Stimulated activated CD8-positive, alpha-beta memory T cell treated with anti-CD3 and anti-CD28 coated beads, Interleukin-15, amount 100 ng/mL, for 1 hour (primary cell): ENCODE results near the gene DAAM2.

Experiments
- DNase-seq: peaks from one replicate; pipeline ENCODE4 v3.0.0-alpha.2; 2020; ENCODE audit warnings: low read depth

DAAM2 gene

DNA sequence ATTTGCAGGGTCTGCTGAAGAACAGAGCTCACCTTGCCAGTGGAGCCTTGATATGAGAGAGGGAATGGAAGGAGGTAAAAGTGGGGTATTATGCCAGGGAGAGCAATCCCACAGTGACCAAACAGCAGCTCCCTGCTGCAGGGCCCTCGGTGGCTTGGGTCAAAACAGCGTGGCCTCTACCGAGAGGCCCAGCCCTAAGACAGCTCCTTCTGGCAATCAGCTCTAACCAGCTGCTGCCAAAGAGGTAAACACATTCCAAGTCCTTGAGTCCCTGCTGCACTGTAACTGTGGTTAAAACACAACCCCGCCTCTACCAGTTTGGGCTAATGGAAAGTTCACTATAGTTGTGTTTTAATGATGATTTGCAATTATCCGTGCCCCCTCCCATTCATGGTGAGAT is 1.4 kb upstream of the DAAM2 start:
- DNase-seq, result no peak

DNA sequence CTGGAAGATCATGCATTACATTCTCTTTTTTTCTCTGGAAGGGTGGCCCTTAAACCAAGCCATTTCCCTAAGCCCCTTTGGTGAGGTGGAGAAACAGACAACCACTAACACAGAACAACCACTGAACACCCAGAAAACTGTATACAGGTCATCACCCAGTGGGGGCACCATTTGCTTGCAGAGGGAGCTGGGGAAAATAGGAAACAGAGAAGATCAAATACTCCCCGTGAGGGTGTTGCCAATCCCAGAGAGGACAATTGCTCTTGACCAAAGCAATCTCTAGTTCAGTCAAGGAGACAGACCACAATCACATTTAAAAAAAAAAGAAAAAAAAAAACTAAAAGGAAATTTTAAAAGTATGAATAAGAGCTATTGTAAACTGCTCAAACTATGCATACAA is 865 bp upstream of the DAAM2 start:
- DNase-seq, result no peak

DNA sequence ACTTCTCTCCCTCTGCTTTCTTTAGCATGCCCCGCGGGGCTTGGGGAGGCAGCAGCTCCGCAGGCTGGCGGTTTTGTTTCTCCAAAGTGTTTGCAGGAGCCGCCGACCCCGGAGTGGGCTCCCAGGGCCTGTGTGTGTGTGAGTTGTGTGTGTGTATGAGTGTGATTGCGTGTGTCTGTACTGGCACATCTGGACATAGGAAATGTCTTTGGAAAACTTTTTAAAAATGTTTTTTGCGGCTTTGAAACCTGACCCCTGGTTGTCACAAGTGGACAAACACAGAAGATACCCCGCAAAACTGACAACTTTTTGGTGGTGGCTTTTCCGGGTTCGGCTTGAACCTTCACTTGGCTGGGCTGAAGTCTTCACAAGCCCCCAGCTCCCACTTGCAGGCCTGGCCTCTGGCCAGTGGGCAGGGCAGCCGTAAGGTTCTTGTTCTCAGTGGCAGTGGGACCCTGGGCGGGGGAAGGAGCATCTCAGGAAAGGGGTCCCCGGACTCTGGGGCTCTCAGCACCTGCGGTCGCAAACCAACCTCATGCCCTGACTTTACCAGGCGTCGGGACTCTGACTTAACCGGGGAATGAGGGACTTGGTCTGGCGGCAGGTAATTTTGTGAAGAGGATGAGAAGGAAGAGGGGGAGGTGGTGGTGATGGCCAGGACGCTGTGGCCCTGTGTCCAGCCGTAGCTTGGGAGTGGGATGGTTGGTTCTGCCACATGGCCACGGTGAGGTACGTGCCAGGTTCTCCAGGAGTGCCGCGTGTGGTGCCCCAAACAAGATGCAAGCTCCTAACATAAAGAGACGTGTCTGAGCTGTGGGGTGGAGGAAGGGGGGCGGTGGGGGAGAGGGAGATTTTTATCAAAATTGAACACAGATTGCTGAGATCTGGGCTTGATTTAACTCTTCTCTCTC is 619 bp downstream of the DAAM2 start:
- DNase-seq, result no peak

- DNase-seq, result no peak
Observed at GRCh38 chr6:39793516-39793915, 1.3 kb downstream of the DAAM2 start.

DNA sequence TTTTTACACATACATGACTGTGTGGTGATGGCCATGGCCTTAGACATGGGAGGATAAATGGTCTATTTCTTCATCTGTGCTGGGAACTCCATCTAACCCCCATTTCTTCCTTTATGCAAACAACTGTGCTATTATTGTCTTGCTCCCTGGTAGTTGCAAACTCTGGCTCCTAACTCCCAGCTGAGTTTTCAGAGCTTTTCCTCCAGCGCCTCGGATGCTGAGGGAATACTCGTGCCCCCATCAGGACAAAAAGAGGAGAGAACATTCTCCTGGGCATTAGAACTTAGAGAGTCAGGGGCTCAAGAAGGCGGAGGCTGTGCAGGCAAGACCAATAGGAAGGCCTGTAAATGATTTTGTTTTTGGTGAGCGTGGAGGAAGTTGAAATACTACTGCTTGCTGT is 2.1 kb downstream of the DAAM2 start:
- DNase-seq, result no peak

GRCh38 chr6:39797751-39798150 is 5.6 kb downstream of the DAAM2 start:
- no peak for DNase-seq

DNA sequence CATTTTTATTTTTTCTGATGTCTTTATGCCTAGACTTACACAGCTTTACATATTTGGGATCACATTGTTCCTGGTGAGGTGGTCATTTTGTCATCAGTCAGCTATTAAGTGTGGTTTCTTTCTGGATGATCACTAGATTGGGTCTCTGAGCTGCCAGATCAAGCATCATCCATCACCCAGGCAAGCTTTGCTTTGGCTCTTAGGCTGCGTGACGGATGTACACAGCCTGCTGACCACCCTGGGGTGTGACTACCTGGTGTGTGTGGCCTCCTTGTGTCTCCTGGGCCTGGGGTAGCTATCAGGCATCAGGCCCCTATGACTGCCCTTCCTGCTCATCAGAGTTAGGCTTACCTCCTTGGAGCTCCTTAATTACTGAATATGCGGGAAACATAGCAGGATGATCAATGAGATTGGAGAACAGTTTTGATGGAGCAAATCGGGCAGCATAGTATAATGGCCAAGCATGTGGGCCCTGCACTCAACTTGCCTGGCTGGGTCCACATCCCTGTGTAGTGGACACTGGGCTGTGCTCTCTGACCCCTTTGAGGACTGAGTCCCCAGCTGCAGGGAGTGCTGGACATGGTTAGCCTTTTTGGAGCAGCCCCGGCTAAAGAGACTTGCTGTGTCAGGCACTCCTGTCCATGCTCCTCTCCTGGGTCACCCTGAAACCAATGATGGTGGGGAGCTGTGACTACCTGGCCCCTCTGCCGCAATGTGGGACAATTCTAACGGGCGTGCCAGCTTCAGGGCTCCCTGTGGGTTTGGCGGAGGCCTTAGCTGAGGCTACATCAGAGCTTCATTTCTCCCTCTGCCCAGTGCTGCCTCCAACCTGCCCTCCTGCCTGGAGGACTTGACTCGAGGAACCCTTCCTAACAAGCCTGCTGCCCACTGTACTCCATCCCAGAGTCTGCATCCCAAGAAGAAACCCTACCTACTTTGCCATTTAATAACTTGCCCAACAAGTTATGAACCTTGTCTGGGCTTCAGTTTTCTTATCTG is 8.2 kb downstream of the DAAM2 start:
- DNase-seq, result no peak

DNA sequence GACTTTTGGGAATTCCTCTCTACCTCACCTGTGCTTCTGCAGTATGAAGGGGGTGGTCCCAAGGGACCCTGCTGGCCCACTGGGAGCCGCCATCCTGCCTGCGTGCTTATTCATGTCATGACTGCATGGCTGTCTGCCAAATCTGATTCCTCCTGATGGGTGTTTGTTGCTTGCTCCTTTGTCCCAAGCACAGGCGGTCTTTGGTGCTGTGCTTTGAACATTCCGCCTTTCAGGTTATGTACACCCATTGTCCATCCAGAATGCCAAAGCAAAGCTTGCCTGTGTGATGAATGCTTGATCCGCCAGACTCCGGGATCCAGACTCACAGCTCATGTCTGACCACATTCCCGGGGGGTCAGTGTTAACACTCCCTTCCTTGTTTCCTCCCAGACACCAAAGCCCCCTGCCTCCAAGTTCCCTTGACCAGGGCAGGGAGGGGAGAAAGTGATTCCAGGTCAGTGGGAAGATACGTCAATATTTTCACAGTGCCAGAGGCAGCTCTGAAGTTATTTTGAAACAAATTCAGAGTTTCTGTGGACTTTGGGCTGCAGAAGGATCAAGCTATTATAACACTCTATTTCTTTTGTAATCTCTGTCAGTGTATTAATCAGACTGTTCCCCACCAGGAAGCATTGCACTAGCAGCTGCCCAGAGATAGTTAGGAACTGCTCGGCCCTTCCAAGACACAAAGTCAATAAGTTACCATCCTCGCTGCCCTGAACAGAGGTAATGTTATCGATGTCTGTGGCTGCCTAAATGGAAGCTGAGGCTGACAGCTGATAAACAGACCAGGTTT is 9.5 kb downstream of the DAAM2 start:
- no peak for DNase-seq

GRCh38 chr6:39803872-39804271 is 11.7 kb downstream of the DAAM2 start:
- DNase-seq, result no peak

DNA sequence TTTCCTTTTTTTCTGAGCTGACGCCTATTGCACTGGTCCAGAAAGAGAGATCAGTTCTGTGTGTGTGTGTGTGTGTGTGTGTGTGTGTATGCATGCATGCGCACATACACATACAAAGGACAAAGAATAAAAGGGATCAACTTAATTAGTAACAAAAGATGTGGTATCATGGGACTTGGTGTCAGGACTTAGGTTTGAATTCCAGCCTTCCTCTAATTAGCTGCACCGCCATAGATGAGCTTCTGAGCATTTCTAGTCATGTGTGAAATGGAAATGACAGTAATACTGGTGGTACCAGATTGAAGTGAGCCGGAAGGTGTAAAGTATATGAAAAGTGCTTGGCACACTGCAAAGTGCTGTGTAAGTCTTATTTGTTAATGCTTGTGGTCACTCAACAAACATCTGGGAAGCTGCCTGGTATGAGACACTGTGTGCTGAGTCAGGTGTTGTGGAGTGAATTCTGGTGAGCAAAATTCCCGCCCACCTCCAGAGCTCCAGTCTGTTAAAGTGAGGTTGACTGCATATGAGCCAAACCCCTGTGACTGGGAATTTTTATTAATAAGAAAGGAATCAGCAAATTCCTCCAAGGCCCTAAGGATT is 12.4 kb downstream of the DAAM2 start:
- DNase-seq, result no peak

GRCh38 chr6:39806278-39806677 is 14.1 kb downstream of the DAAM2 start:
- DNase-seq, result no peak

DNA sequence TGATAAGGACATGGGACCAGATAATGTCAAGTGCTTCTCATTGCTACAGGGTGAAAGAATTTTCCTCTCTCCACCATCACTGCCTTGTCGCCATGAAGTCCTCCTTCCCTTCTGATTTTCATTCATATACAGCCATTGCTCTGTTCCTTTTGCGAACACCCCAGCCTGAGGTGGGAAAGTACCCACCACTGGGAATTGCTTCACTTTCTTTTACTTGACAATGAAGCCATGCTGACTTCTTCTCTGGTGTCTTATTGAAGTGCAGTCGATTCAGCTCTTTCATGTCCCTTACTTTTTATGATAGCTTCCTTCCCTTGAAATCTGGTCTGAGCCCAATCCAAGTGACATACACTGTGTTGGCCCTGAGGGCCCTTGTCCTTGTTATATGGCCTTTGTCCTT is 16.2 kb downstream of the DAAM2 start:
- no peak for DNase-seq

DNA sequence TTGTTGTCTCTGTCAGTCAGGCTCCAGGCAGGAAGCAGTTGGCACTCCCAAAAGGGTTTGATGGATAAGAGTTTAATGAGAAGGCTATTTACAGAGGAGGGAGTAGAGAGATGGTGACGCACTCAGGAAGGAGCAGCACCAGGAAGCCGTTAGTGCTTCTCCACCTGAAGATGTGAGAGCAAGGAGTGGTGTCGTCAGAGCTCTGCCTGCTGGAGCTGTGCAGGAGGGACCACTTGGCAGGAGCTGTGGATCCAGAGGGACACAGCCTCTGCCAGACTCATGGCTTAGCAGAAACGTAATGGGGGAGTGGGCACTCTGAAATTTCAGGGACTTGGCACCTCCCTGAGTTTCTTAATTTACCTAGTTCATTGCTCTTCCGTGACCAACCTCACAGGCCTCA is 16.8 kb downstream of the DAAM2 start:
- no peak for DNase-seq

GRCh38 chr6:39811835-39812345 is 19.7 kb downstream of the DAAM2 start:
- no peak for DNase-seq

DNA sequence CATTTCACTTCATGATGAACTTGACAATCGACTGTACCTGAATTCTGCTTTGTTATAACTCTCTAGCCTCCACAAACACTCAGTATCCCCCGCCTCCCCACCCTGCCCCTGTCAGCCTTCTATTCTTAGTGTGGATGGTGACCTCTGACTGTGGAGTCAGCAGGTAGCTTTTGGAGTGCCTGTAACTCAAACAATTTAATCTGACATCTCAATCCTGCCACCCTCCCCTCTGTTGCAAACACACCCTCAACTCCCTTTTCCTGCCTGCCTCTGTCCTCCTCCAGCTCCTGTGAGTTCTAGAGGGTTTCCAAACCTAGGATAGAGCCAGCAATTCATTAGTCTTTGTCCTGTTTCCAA is 20.3 kb downstream of the DAAM2 start:
- DNase-seq, result no peak

- DNase-seq, result no peak
Observed at GRCh38 chr6:39812853-39813533, 20.8 kb downstream of the DAAM2 start.

- DNase-seq, result no peak
Observed at GRCh38 chr6:39814236-39814635, 22.1 kb downstream of the DAAM2 start.

DNA sequence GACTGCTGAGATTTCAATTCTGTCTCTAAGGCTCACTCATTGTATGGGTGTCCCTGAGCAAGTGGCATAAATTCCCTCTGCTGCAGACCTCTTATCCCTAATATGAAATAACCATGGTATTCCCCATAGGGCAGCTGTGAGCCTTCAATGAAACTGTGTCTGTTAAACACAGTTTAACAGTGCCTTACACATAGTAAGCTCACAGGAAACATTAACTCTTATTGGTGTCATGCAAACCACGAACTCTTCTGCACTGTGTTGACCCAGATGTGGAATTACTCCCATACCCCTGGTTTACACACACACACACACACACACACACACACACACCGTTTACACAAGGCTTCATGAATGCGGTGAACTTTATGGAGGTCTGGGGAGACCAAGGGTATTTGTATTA is 23.2 kb downstream of the DAAM2 start:
- DNase-seq, result no peak

GRCh38 chr6:39816747-39817146 is 24.6 kb downstream of the DAAM2 start:
- no peak for DNase-seq

- DNase-seq, result no peak
Observed at GRCh38 chr6:39818695-39819094, 26.5 kb downstream of the DAAM2 start.

GRCh38 chr6:39819228-39819627 is 27.1 kb downstream of the DAAM2 start:
- no peak for DNase-seq
